T follicular helper cell (primary cell): ENCODE data around the gene HIGD1A.

ENCODE experiments used
- DNase-seq: peaks from one replicate; pipeline ENCODE4 v3.0.0-alpha.2; 2020; ENCODE audit warnings: low read depth

HIGD1A gene

DNA sequence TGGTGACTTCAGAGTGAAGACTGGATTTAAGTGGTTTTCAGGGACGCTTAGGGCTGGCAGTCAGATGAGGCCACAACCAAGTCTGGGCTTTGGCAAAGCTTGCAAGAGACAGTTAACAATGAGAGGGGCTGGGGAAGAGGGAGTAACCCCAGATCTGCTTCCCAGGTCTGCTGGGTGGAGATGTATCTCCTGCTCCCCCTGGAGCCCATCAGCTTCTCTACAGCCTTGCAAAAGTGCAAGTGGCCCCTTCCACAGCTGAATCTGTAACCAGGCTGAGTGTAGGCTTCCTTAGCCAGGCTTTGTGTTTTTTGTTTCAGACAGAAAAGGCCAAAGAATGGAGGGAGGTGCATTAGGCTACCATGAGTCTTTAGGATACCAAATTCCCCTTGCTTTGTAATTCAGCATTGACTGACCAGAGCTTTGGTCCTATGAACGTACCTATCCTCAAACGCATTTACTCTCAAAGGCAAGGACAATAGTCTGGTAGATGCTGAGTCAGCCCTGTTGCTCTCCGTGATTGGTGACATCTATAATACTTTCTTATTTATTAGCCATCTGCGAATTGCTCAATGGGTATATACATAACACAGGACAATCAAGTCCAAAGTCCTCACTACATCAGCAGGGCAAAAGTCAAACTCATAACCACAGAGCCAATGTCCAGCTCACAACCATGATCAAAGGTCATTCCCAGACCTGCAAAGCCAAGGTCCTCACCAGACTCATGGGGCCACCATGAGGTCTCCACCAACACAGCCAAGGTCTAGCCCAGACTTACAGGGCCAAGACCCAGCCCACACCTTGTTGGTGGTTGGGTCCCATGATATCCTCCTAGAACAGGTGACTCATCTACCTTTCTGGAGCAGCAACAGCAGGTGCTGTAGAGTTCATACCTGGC lies 48.4 kb downstream of the HIGD1A start:
- DNase-seq: no peak

DNA sequence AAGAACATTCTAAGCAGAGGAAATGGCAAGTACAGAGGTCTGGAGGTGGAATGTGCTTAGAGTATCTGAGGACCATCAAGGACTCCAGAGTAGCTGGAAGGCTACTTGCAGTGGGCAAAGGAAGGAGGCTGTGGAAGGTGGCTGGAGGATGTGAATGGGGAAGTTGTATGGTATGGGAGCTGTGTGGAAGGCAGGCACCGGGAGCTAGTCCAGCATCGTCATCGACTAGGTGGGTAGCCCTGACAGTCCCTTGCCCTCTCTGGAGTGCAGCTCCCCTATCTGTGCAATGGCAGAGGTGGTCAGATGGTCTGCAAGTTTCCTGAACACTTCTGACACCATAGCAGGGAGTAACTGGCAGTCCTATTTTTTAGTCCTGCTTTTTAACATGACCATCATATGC lies 50.5 kb downstream of the HIGD1A start:
- DNase-seq: no peak

DNA sequence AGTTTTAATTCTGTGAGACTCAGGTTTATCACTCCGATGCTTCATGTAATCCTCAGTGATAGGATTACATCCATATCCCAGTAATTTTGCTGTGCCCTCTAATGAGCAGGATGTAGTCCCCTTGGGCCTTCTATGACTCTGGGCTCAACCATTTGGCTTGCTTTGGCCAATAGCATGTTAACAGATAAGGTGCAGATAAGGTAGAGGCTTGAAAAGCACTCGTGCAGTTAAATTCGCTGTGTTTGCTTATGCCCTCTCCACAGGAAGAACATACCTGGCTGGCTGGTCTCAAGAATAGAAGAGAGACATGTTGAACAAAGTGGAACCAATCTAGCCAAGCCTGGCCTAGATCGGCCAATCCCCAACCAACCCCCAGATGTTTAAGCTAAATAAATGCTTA lies 51.3 kb downstream of the HIGD1A start:
- DNase-seq: no peak

DNA sequence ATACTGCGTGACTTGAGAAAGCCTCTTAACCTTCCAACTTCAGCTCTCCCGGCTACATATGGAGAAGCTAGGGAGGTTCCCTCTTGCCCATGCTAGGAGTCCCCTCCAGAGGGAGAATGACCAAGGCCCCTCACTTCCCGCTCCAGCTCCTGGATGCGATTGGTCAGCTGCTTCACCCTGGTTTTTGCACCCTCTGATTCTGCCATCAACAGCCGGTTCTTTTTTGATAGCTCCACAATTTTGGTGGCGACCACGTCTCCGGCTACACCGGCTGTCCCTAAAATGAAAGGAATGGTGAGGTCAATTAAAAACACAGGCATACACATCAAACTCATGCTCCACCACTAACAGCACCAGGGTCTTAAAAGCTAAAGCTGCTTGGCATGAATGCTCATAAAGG lies 51.8 kb downstream of the HIGD1A start:
- no peak for DNase-seq

DNA sequence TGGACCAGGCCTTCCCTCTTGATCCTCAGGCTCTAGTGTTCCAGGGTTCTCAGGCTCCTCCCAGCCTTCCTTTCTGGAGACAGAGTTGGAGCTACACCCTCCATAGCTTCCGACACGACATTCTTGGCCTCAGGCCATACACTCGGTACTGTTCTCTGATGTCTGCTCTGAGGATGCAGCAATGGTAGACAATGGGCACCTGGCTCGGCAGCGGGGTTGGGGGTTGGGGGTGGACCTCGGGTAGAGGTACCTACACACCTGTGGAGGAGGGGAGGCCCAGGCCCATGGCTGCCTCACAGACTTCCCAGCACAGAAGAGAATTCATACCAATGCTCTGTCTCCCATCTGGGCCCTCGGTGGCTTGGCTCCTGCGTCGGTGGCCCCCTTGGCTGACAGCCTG lies 52.7 kb downstream of the HIGD1A start:
- no peak for DNase-seq

DNA sequence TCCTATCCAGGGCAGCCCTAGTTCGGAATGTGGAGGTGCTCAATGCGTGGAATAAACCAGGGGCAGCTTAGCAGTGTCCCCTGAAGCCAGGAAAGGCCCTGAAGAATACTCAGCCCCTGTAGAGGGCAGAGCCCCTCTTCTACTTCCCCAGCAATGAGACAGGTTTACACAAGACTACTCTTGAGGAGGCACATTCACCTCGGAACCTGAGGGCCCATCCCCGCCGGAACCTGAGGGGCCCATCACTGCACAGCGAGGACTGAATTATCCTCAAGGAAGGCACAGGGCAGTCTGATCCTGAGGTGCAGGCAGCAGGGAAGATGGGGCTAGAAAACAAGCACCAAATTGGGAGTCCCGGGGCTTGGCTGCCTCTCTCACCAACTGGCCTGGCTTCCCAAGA lies 53.5 kb downstream of the HIGD1A start:
- DNase-seq: no peak

DNA sequence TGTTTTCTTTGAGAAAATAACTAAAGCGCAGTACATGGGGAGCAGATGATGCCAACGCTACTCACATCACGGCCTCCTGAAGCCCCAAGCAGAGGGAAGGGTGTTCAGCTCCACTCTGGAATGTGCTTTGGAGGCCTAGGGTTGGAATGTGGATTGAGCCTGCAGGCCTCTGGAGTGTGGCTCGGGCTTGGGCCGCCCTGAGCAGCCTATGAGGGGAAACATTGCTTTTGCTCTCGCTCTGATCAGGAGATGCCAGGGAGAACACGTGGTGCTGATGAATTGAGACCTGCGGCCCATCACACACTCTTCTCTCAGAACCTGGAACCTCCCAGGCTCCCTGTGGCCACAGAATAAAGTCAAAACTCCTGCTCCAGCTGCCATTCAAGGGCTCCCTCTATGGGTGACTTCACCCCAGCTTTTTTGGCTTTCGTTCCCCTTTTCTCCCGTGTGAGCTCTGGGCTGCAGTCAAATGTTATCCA lies 54.5 kb downstream of the HIGD1A start:
- no peak for DNase-seq

DNA sequence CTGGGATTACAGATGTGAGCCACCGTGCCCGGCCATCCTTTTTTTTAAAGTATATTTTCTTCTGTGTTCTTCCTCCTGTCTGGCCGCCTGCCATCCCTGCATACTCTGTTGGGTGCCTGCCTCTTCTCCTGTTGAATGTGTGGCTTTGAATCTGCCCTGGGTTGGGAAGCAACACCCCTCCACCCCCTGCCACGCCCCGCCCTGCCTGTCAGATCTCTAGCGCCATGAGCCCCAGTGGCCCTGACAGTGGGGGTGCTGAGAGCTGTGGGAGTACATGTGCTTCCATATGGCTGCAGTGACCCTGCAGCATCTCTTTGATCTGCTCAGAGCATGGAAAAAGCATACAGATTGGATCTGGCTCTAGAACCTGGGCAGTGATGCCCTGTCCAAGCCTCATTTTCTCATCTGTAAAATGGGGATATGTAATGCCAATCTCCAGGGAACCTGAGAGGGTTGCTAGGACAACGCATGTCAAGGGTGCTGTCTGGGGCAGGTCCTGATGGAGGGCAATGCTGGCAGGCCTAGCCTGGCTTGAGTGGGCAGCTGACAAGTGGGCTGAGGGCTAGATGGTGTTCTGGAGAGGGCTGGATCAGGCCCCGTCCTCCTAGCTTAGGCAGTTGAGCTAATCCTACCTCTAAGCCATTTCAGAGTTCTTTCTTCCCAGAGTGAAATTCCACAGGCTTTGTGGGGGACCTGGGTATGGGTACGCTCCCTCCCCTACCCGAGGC lies 55.1 kb downstream of the HIGD1A start:
- DNase-seq: no peak

DNA sequence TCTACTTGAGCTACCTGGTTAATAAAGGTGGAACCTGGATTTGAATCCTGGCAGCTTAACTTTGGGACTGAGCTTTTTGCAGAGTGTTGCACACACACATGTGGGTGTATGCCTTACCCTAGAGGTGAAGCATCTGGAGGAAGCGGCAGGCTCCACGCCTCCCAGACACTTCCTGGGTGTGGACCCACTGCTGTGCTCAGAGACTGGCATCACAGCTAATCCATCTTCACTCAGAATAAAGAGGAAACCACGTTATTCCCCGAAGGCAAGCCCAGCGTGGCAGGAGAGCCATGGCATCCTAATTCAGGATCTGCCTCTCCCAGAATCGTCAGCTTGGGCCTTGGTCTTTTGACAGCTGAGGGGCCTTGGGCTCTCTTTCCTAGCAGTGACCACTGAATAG lies 56.7 kb downstream of the HIGD1A start:
- peak; percentile 21 for DNase-seq

DNA sequence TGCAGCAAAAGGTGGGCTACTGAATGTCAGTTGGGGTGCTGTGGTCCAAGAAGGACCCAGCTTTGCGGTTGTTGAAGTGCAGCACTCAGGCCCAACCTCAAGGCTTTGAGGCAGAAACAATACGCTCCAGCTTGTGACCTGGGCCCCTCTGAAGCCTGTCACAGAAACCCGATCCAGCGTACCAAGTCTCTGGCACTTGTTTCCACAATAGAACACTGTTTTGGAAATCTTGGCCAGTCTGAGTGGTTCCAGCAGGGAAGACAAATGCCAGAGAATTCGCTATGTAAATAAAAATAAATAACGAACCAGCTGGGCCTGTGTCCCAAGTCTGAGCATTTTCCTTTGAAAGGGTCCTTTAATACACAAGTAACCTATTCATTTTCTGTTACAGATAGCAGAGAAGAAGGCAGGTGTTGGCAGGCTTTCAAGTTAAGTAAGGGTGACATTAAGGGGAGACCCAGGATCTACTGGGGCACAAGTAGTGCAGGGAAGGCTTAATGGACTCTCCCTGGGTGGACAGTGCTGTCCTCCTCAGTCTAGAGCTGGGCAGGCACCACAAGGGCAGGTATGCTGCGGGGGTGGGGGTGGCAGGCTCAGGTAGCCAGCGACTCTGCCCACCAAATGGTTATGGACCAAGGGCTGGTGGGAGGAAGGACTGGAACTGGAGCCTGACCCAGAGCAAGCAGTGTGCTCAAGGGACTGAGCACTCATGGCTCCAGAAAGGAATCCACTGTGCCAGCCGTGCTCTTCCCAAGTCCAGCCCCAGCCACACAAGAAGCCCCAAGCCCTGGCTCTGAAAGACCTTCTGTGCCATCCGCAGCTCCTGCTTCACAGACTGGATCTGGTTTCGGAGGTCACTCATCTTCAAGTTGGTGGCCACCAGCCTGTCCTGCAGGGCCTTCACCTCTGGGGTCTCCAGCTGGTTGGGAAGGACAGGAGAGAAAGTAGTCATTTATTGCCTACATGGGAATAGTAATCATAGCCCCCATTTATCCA lies 57.5 kb downstream of the HIGD1A start:
- DNase-seq: no peak

DNA sequence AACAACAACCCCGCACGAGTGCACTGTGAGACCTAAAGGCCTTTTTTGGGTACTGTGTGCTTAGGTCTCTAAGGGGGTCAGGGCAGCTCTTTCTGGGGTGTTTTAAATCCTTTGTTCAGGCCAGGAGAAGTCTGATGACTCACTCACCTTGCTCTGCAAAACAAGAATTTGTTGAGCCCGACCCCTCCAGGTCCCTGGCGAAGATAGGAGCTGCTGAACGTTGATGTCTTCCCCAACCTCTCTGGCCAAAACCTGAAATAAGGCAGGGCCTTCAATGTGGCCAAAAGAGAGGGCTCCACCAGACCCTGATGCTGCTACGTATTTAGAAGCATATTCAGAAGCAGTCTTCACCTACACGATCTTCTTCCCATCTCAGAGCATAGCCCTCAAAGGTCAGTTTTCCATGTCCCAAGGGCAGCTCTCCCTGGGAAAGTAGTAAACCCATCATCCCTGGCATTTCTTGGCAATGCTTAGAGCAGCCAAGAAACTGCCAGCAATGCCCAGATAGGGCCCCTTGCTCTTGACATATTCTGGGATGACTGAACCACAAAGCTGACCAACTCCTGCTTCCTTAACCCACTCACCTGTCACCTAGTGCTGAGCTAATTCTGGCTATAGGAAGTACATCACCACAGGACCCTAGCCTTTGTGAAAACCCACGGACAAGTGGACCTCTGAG lies 58.4 kb downstream of the HIGD1A start:
- DNase-seq: no peak

DNA sequence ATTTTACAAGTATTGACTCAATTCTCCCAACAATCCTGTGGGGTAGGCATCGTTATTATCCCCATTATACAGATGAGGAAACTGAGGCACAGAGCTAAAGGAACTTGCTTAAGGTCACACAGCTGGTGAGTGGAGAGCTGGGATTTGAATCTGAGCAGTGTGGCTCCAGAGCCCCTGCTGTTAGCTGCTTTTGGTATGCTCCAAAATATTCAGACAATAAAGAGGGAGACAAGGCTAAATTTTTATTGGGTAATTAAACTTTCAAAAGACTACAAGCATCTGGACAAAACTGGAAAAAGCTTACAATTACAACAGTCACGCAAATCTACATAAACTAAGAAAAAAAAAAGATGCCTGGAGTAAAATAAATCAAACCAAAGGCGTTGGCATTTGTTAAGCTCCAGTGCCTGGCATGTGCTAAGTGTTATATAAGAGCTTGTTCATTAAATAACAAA lies 59.0 kb downstream of the HIGD1A start:
- DNase-seq: no peak

DNA sequence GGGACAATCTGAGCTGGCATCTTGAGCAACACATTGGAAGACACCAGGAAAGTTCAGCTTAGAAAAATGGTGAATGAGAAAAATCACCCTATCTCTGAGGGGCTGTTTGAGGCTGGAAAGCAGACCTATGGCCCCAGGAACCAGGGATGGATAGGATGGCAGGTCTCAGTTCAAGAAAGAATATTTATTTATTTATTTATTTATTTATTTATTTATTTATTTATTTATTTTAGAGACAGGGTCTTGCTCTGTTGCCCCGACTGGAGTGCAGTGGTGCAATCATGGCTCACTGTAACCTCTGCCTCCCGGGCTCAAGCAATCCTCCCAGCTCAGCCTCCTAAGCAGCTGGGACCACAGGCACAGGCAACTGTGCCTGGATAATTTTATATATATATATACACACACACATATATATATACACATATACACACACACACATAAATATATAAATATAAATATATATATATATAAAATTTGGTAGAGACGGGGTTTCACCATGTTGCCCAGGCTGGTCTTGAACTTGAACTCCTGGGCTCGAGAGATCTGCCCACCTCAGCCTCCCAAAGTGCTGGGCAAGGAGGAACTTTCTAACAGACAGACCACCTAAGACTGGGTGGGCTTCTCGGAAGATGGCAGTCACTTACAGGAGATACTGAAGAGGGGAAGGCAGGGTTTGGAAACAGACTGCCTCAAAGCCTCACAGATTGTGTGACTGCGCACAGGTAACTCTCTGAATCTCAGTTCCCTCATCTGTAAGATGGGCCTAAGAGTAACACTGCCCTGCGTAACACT lies 60.9 kb downstream of the HIGD1A start:
- DNase-seq: no peak

DNA sequence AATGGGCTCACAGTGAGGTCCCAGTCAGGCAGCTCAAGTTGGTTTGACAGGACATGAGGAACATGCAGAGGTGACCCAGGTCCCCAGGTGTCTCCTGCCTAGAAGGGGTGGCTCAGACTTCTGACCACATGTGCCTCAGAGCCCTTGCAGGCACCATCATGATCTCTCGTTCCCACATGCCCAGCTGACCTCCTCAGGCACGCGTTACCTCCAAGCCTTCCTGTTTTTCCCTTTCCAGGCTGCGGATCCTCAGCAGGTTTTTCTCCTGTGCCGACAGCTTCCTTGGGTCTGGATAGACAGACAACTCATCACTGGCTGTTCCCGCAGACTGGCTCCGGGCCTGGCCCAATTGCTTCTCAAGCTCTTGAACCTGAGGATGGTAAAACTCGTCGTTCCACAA lies 61.6 kb downstream of the HIGD1A start:
- DNase-seq: no peak

DNA sequence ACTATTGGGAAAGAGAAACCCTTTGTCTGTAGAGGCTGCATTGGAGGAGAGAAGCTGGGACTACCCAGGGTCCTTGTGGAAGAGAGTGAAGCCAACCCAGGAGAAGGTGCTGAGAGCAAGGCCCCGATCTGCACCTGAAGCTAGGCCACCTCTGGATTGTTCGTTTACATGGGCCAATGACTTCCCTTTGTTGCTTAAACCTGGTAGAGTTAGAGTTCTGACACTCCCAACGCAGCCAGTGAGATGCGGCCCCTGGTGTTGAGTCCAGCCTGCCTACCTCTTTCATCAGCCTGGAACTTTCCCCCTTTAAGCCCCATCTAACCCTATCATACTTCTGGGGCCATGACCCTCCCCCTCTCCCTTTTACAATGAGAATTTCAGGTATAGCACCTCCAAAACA lies 62.0 kb downstream of the HIGD1A start:
- DNase-seq: no peak

DNA sequence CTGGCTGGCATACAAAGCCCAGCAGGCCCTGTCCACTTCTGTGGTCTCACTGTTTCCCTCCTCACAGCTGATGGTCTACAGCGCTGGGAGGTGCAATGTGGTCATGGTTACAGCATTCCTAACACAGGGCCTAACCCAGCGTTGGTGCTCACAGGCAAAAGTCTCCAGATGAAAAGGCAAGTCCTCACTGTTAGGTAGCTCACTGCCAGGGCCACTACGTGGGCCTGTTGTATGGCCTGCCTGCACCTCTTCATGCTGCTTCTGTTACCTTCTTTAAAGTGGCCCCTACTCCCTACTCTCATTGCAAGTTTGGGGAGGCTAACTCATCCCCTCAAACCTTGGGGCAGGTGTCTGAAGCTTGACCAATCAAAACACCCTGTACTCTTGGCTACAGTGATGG lies 62.5 kb downstream of the HIGD1A start:
- DNase-seq: no peak

DNA sequence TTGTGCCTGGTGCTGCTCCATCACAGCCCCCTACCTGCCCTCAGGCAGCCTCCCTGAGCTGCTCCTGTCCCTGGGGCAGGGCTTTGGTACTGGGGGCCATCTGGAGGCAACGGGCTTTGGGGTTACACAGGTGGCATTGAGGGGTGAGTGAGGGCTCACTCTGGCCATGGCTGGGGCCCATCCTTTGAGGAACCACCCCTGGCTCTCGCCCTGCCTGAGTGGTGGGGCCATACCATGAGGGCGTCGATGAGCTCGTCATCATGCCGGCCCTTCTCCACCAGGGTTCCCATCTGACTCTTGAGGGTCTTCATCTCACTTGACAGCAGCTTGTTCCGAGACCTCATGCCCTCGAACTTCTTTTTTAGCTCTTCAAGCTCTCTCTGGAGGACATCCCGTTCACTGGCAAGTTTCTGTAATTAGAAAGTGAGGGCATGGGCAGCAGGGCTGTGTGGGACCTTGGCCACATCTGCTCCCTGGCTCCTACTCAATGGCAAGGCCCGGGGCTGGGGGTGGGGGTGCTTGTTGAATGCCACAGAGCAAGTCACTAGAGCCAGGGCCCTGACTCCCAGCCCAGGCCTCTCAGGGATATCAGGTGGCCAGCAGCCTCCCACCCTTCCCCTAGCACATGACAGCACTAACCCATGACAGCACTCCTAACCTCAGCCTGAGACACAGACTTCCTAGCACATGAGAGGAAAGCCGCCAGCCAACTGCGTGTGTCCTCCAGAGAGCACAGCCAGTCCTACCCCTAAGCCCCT lies 64.7 kb downstream of the HIGD1A start:
- DNase-seq: no peak

DNA sequence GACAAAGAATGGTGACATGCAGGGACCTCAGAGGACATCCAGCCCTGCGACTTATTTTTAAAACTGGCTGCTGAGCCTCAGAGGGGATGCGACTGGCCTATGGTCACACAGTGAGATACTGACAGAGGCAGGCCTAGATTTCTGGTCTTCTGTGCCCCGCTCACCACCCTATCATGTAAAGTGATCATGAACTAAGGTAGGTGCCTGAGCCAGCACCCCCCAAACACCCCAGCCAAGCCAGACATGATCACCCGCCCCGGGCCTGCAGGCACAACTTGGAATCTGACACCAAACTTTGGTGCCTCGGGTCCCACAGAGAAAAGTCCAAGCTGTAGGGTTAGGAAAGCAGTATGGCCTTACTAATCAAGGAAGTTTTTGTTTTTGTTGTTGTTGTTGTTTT lies 67.8 kb downstream of the HIGD1A start:
- DNase-seq: no peak

DNA sequence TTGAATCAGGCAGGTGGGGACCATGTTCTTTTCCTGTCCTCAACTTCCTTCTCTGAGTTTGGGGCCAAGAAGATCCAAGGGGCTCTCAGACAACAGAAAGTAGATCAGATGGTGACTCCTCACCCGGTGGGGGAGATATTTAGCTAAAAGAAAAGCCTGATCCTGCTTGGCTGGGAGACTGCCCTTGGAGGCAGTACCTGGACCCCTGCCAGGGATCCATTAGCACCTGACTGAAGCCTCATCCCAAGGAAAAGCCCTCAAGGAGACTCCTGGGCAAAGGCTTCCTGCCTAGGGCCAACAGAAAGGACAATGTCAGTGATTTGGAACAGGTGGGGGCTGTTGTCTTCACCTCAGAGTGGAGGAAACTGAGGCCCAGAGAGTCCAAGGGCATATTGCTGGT lies 68.2 kb downstream of the HIGD1A start:
- no peak for DNase-seq

DNA sequence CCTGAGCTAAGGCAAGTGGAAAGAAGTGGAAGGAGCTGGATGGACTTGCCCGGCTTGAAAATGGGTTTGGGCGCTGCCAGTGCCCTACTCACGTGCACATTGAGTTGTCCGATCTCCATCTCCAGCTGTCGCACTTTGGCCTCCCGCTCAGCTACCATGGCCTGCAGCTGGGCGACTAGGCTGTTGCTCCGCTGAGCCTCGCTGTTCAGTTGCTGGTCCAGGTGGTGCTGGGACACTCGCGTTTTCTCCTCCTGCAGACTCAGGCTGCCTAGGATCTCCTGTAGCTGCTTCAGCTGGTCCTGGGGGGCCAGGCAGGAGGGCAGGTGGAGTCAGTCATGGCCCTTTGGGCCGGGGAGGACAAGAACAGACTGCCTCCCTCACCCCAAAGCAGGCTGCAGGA lies 68.7 kb downstream of the HIGD1A start:
- DNase-seq: no peak
